NCI-H526 treated with DMSO at 0.1 percent for 48 hours (cell line): ENCODE measurements around the gene SHB.
"Not testable (repeated sequence)": the region's sequence is repeated elsewhere in the genome, so short reads cannot be mapped to it uniquely, and the experiment has no call there.

Experiments used
- DNase-seq: peaks from one replicate; lab custom pipeline; 2025; lab: John Stamatoyannopoulos, UW

SHB gene

GRCh38 chr9:37969558-37970300 lies 99.3 kb downstream of the SHB start:
- no peak for DNase-seq

- DNase-seq = no peak
Measured at GRCh38 chr9:37969130-37969529, 99.9 kb downstream of the SHB start.

- no peak for DNase-seq
Measured at GRCh38 chr9:37968228-37968701, 100.8 kb downstream of the SHB start.

GRCh38 chr9:37967761-37968080 lies 101.3 kb downstream of the SHB start:
- DNase-seq = no peak

GRCh38 chr9:37967014-37967760 lies 101.8 kb downstream of the SHB start:
- no peak for DNase-seq

- DNase-seq = no peak
Measured at GRCh38 chr9:37966412-37967013, 102.5 kb downstream of the SHB start.

- not testable (repeated sequence) for DNase-seq
Measured at GRCh38 chr9:37965676-37966345, 103.2 kb downstream of the SHB start.

GRCh38 chr9:37965116-37965515 lies 103.9 kb downstream of the SHB start:
- no peak for DNase-seq

GRCh38 chr9:37964740-37965081 lies 104.3 kb downstream of the SHB start:
- no peak for DNase-seq

- peak; percentile 96 for DNase-seq
Measured at GRCh38 chr9:37963936-37964739, 104.9 kb downstream of the SHB start.

GRCh38 chr9:37961351-37961750 lies 107.7 kb downstream of the SHB start:
- DNase-seq = no peak

GRCh38 chr9:37960631-37961030 lies 108.4 kb downstream of the SHB start:
- DNase-seq = no peak

- DNase-seq = no peak
Measured at GRCh38 chr9:37959976-37960375, 109.1 kb downstream of the SHB start.

- DNase-seq = no peak
Measured at GRCh38 chr9:37958154-37958553, 110.9 kb downstream of the SHB start.

- no peak for DNase-seq
Measured at GRCh38 chr9:37957664-37957953, 111.4 kb downstream of the SHB start.

- DNase-seq = no peak
Measured at GRCh38 chr9:37956904-37957663, 111.9 kb downstream of the SHB start.

GRCh38 chr9:37956423-37956820 lies 112.6 kb downstream of the SHB start:
- DNase-seq = no peak

GRCh38 chr9:37955781-37956422 lies 113.1 kb downstream of the SHB start:
- no peak for DNase-seq

- DNase-seq = no peak
Measured at GRCh38 chr9:37954581-37954981, 114.4 kb downstream of the SHB start.

GRCh38 chr9:37953775-37954437 lies 115.1 kb downstream of the SHB start:
- no peak for DNase-seq
